Fibroblast of skin of abdomen (primary cell): ENCODE measurements around the gene TCL1A. TPM values are rescaled to one million over a fixed set of nuclear protein-coding genes. Genes with fewer than 3 reads are reported as not detected.
"Not testable (repeated sequence)": the region's sequence is repeated elsewhere in the genome, so short reads cannot be mapped to it uniquely, and the experiment has no call there.

Source experiments
- DNase-seq: peaks from one replicate; pipeline ENCODE4 v3.0.0-alpha.2; 2013
- polyA plus RNA-seq, 2 experiments: library from polyadenylated mRNA; unstranded; fragments of 120-200 nt; gene quantifications; one replicate each; pipeline ENCODE4 v1.2.1, GENCODE V29; 2013; ENCODE audit not compliant: insufficient read length in 2 of 2

TCL1A gene, protein sequence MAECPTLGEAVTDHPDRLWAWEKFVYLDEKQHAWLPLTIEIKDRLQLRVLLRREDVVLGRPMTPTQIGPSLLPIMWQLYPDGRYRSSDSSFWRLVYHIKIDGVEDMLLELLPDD
- 0.42 TPM for polyA plus RNA-seq (2013, experiment 1 of 2; ENCODE audit: insufficient read length)
- 0.37 TPM for polyA plus RNA-seq (2013, experiment 2 of 2; ENCODE audit: insufficient read length)

DNA sequence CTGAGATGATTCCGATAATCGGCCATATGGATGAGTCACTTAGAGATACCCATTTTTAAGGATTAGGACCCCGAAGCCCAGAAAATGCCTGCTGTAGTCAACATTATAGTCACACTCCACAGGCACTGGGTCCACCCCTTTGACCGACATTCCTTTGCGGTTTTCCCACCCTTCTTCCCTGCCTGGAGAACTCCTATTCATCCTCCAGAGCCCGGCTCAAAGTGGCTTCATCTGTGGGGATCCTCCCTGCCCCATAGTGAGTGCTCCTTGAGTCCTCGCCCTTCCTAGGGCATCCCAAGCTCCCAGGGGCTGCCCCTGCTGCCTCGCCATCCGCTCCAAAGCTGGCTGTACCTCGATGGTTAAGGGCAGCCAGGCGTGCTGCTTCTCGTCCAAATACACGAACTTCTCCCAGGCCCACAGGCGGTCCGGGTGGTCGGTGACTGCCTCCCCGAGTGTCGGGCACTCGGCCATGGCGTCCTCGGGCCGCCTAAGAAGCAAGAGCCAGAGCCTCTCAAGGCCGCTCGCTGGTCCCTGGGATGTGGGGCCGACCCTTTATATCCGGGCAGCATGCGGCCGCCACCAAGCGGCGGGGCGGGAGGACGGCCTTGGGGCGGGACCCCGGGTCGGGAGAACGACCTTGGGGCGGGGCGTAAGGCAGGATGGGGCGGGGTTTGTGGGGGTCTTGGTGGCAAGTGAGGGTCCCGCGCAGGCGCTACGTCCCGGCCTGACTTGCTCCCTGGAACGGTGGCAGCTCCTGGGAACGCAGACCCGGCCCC, at the start of gene TCL1A:
TSS of gene TCL1A (minus strand) at position 530 of the 776 bp plus-strand sequence. CDS start at position 471, 59 bp downstream.
- DNase-seq: no peak

DNA sequence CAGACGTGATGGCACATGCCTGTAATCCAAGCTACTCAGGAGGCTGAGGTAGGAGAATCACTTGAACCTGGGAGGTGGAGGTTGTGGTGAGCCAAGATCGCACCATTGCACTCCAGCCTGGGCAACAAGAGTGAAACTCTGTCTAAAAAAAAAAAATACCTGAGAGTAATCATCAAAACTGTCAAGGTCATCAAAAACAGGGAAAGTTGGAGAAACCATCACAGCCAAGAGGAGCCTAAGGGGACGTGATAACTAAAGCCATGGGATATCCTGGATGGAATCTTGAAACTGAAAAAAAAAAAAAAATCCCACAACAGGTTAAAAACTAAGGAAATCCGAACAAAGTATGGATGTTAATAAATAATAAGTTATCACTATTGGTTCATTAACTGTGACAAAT, 49.1 kb upstream of the TCL1A start:
- DNase-seq: not testable (repeated sequence)

DNA sequence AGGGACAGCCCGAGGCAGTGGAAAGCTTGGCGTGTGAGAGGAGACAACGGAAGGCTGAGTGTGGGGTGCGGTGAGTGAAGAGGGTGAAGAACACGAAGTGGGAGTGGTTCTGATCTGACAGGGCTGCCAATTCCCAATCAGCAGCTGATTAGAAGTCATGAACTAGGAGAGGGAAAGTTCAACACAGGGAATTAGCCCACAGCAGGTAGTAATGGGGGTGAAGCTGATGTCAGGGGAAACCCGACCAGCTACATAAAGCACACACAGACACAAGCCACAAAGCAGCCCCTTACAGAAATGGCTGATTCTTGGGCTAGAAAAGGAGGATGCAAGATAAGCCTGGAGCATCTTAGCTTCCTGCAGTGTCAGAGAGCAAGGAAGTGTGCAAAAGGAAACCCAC, 47.5 kb upstream of the TCL1A start:
- DNase-seq: no peak

DNA sequence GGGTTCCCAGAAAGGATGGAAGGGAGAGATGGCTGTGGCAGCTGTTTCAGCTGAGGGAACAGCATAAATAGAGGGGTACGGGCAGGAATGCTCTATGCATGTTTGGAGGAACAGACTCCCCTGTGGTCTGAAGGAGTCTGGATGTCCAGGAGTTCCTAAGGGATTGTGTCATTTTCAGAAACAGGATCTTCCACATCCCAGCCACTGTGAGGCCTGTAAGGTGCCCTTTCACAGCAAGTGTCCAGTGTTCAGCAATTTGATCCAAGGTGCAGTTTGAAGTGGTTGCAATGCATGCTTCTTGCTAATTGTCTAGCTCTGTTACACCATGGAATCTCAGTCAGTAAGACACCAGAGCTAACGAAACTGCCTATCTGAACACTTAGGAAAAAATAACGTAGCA, 46.7 kb upstream of the TCL1A start:
- no peak for DNase-seq

DNA sequence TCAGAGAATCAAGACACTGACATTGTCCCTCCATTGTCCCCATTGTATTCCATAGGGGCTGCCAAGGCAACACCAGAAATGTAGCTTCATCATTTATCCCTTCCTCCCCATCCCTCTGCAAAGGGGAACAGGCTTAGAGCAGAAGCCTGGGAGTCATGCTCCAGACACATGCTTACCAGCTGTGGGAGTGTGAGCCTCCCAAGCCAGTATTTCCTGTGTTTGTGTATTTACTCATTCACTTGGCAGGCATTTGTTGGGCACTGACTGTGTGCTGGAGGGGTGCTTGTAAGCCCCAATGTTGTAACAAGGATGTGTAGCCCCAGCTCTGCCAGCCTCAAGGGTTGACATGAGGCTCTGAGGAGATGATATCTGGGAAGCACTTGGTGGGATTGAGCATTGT, 46.0 kb upstream of the TCL1A start:
- DNase-seq: peak; percentile 17

DNA sequence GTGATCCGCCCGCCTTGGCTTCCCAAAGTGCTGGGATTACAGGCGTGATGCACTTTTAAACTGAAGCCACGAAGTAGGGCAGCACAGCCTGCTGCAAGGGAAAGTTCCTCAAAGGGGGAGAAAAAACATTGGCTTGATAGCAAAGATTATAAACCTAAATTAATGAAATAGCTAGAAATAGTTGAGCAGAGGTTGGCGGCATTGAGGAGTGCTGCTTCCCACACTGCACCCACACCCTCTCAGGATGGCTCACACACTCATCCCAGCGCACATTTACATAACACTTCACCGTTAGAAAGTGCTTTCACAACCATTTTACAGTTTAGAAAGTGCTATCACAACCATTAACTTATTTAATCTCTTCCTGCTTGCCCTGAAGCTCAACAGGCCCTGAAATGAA, 44.4 kb upstream of the TCL1A start:
- DNase-seq: no peak

DNA sequence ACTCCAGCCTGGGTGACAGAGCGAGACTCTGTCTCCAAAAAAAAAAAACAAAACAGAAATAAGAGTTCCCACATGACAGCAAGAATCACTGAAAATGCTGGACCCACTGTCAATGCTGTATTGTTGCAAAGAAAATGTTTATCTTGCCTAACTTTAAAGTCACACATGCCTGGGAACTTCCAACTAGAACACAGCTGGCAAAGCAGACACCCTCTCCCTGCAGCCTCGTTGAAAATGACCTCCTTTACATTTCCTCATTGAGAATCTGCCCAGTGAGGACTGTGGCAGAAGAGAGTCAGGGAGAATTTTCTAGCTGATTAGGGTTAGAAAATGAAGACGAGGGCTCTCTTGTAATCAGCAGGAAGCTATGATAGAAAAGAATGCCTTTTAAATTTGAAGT, 42.8 kb upstream of the TCL1A start:
- no peak for DNase-seq

DNA sequence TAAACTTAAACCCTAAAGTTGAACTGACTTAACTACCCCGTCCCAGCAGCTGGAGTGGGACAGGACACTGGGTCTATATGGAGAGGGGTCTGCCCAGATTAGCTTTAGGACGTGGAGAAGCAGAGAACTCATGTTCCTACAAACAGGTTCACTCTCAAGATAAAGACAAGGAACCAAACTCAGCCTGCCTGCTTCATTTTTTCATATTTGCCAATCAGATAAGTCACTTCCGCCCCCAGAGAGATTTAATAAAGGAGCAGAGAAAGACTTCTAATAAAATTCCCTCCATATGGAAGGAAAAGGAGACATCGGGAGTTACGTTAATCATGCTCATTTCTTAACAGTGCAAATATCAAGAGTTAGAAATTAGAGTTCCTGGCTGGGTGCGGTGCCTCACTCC, 42.2 kb upstream of the TCL1A start:
- no peak for DNase-seq

DNA sequence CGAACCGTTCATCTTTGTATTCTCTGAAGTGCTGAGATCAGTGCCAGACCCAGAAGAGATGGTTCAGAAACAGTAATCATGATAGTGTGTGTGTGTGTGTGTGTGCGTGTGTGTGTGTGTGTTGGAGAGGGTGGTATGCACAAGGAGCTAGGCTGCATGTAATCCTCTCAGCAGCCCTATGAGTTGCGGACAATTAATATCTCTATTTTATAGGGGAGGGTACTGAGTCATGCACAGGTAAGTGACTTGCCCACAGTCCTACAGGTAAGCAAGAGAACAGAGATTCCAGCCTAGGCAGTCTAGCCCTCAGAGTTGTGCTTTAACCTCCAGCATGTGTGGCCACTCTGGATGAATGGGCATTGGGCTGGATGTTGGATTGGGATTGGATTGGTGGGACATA, 27.9 kb upstream of the TCL1A start:
- no peak for DNase-seq

DNA sequence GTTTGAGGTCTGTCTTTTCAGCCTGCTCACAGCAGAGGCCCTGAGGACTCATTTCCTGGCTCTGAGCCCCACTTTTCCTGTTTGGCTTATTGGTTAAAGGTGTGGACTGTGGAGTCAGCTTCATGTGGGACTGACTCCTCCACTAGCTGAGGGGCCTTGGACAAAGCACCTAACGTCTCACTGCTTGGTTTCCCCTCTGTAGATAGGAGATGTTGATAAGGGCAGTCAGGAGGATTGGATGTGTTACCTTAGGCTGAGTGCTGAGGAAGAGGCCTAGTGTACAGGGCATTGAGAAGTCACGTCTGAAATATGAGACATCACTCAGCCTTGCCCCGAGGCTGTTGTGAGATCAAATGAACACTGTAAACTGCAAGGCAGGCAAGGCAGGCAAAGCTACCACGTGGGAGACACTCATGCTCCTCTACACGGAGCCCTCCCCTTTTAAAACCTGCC, 27.1 kb upstream of the TCL1A start:
- DNase-seq: no peak

DNA sequence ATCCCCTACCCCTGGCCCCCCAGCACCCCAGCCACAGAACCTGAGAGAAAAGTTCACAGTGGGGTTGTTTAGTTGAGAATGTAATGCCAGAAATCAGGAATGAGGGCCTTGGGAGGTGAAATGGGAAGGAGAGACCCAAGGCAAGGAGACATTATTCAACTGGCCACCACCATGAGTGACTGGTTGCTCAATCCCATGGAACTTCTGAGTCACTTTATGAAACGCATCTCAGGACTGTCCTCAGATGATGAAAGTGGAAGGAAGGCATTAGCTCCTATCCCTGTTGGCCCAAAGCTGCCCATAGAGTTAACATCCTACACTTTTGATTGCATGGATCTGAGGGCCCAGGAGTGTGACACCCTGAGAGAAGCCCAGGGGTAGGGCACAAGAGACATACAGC, 25.4 kb upstream of the TCL1A start:
- DNase-seq: no peak

DNA sequence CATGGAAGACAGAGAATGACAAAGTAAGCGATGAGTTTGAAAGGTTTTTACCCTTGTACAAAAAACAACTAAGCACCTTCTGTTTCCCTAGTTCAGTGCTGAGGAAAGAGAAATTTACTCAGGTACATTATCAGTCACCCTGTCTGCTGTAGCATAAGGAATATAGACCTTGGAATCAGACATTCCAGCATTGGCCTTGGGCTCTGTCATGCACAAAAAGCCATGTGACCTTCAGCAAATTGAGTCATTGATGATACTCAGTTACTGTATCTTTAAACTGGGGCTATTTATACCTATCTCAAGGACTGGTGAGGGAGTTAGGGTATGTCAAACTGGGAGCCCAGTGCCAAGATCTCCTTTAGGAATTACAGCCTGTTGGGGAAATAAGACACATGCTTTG, 19.3 kb upstream of the TCL1A start:
- DNase-seq: no peak

DNA sequence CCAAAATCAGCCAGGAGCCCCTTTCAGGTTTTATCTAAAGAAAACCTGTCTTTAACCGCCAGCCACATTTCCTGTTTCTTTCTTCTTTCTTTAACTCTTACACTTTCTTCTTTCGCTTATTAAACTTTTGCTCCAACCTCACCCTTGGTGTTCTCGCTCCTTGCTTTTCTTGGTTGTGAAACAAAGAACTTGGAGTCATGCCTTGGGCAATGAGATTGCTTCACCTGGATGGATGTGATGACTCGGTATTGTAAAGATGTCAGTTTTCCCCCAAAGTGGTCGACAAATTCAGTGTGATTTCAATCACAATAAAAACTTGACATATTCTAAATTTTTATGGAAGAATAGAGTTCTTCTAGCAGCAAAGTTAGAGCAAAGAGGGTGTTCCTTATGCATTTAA, 16.2 kb upstream of the TCL1A start:
- no peak for DNase-seq

DNA sequence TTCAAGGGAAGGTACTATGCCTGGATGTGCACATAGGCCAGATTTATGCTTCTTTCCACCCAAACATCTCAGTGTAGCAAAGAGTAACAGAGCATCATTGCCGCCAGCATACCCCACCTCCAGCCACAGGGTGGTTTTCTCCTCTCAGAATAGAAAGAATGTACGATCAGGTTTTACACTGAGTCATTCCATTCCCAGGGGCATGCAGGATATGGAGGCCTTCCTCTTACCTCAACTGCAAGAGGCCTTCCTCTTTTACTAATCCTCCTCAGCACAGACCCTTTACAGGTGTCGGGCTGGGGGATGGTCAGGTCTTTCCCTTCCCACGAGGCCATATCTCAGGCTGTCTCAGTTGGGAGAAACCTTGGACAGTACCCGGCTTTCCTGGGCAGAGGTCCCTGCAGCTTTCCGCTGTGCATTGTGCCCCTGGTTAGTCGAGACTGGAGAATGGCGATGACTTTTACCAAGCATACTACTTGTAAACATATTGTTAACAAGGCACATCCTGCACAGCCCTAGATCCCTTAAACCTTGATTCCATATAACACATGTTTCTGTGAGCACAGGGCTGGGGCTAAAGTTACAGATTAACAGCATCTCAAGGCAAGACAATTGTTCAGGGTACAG, 15.6 kb upstream of the TCL1A start:
- not testable (repeated sequence) for DNase-seq

DNA sequence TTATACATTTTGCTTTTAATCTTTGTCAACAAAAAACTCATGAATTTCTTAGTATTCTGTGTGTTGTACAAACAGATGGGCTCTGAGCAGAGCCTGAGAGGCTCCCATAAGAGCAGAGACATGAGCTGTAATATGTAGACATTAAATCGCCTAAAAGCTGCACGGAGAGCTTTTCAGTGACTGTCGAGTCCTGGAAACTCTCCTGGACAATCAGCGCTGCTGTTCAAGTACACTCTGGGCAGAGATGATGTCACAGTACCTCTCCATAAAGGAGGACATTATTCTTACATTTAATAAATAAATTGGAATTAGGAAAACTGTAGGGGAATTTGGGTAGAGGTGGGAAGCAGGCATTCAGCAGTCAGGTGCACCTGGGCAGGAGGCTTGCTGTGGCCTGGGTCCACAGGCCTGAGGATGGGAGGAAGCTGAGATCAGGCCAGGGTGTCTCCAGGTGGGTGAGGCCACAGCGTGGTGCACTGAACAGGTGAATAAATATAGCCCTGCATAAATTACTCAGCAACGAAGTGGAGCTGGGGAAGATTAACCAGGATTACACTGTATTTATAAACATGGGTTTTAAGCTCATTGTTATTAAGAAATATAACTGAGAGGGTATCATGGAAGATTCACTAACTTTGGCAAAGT, 13.3 kb upstream of the TCL1A start:
- DNase-seq: no peak

DNA sequence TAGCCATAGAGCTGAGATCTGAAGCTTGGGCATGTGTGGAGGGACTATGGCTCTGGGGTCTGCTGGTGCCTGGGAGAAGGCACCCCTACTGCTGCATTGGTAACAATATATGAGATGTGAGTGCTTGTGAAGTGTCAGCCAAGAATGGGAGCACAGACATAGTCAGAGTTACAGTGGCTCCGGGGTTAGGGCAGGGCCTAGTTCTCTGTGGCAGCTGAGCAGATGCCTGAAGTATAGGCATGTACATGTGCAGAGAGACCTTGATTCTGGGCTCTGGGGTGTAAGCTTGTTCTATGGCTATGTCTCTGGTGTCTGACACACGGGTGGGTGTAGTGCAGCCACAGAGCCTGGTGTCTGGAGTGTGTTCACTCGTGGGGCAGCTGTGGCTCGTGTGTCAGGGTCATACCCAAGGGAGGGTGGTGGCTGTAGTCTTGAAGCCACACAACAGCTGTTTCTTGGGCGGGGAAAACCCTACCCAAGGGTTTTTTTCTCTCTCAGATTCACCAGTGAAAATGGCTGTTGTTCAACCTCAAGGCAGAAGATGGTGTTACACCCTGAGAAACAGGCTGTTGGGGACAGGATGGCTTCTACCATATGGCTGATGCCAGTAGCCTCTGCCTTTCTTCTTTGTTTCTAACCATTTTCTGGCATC, 11.9 kb upstream of the TCL1A start:
- DNase-seq: no peak

DNA sequence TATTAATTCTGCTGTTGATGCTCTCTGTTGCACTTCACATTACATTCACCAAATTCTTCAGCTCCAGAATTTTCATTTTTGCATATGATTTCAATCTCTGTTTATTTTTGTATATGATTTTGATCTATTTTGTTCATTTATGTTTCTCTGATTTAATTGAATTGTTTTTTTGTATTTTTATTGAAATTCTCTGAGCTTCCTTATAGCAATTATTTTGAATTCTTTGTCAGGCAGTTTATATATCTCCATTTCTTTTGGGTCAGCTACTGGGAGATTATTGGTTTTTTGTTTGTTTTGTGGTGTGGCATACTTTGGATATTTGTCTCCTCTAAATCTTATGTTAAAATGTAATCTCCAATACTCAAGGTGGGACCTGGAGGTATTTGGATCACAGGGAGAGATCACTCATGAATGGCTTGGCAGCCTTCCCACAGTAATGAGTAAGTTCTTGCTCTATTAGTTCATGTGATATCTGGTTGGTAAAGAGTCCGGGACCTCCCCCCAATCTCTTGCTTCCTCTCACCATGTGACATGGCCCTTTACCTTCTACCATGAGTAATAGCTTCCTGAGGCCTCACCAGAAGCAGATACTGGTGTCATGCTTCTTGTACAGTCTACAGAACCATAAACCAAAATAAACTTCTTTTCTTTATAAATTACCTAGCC, 8.7 kb upstream of the TCL1A start:
- no peak for DNase-seq

DNA sequence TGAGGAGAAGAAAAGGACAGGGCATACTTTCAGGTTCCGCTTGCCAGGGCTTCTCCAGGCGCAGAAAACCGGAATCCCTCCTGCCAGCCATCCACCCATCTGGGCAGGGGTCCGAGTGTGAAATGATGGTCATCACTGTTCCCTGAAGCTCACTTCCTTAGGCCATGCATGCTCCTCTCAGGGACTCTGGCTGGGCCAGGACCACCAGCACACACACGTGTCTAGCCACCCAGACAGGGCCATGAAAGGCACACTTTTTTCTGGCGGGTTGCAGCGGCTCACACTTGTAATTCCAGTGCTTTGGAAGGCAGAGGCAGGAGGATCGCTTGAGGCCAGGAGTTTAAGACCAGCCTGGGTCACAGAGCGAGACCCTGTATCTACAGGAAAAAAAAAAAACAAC, 1.5 kb downstream of the TCL1A start:
- no peak for DNase-seq

DNA sequence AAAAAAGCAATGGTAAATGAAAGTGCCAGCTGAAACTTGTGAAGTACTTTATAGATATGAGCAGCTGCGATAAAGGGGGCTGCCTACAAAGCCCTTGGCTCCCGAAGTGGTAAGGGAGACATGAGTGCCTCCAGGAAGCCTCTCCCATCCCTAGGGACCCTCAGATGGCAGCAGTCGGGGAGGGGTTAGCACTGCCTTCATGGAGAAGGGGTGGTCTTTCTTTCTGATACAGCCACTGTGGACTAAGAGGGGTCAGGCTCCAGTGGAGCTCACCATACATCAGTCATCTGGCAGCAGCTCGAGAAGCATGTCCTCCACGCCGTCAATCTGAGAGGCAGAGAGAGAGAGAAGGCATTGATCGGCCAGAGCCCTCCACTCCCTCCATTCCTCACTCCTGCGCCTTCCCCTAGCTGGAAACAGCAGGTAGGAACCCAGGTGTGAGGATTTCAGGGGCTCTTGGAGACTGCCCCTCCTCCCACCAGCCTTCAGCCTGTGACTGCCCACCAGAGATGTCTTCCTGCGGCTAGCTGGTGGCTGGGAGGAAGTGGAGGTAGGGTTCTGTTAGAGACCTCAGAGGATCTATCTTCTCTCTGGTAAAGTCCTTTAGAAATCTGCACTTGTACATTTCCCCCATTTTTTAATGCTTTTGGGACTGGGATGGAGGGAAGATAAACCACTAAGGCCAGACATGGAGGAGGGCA, 2.3 kb downstream of the TCL1A start:
- no peak for DNase-seq

DNA sequence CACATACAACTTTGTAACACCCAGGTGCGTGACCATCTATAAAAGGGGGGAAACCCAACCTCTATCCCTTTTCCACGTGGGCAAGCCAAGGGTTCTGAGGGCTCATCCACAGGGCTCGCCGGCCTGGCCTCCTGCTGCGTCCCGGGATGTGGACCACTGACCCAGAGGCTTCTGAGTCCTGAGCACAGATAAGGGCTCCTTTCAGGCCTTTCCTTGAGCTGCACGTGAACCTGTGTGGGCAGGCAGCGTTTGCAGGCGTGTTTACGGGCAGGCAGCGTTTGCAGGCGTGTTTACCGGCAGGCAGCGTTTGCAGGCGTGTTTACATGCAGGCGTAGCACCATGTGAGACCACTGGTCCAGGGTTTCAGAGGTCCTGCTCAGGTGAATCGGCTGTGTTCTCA, 3.8 kb downstream of the TCL1A start:
- DNase-seq: no peak

DNA sequence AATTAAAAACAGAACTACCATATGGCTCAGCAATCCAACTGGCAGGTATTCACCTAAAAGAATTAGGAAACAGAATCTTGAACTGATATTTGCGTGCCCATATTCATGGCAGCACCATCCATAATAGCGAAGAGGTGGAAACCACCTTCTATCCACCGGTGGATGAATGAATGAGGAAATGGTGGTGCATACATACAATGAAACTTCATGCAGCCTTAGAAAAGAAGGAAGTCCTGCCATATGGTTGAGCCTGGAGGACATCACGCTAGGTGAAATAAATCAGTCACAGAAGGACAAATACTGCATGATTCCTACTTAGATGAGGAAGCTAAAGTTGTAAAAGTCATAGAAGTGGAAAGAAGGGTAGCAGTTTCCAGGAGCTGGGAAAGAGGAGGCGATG, 6.6 kb downstream of the TCL1A start:
- DNase-seq: no peak

DNA sequence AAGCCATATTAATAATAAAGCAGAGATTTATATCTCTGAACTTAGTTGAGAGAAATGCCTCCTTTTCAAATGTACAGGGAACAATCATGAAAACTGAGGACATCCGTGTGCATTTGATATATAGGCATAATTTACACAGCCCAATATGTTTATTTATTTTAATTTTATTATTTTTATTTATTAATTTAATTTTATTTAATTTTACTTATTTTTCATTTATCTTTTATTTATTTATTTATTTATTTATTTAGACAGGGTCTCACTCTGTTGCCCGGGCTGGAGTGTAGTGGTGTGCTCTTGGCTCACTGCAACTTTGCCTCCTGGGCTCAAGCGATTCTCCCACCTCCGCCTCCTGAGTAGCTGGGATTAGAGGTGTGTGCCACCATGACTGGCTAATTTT, 8.4 kb downstream of the TCL1A start:
- DNase-seq: no peak
